ENCODE data around the gene PNP.
"Not testable (repeated sequence)": the region's sequence is repeated elsewhere in the genome, so short reads cannot be mapped to it uniquely, and the experiment has no call there.

Gene PNP

GRCh38 chr14:20493634-20494033, 24.4 kb downstream of the PNP start:
- DNase-seq: no peak

- no peak for DNase-seq
Measured at GRCh38 chr14:20494935-20495766, 25.9 kb downstream of the PNP start.

GRCh38 chr14:20498622-20499021, 29.4 kb downstream of the PNP start:
- DNase-seq: no peak

DNA sequence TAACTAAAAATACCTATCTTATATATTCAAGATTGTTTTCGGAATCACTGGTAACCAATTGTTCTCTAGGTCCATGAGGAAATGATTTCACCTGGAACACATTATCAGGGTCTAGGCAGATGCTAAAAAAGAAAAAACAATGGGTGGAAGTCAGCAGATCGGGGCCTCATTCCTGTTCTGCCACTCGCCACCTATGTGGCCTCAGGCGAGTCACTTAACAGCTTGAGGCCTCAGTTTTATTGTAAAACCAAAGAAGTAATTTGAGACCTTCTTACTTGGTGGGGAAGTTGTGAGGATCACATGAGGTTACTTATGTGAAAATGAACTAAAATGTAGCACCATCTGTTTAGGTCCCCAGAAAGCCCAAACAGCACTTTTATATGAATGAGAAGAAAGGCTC, 29.9 kb downstream of the PNP start:
- no peak for DNase-seq

DNA sequence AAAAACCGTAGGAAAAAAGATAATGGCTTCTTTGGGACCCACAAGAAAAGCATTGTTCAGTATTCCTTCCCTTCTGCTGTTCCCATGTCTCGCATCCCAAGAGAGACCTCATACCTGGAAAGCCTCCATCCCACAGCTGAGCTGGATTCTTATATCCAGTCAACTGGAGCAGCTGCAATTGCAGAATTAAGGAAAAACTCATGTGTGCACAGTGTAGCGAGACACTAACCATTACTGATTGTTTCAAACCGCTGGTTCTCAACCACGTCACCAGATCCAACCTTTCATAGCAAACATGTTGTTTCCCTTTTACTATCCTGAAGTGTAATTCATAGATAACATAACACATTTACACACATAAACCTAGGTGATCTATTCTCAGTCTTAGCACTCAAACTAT, 30.7 kb downstream of the PNP start:
- no peak for DNase-seq

- DNase-seq: no peak
Measured at GRCh38 chr14:20501346-20501745, 32.1 kb downstream of the PNP start.

DNA sequence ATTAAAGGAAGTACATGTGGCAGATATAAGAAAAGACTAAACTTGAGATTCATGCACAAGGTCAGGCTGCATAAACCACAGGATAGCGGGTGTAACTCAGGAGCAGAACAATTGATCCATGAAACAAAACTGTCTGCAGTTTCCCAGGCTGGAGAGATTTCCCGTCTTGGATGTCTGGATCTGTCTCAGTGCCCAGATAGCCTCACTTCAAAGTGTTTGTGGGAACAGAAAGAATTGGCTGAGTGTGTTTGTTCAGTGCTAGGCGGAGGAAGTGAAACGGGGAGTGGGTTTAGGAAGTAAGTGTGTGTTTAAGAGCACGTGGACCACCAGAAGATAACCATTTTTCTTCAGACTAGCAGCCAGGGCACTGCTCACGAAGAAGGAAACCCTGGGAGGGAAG, 34.7 kb downstream of the PNP start:
- DNase-seq: no peak

- DNase-seq: not testable (repeated sequence)
Measured at GRCh38 chr14:20506276-20506675, 37.1 kb downstream of the PNP start.

GRCh38 chr14:20506752-20507151, 37.5 kb downstream of the PNP start:
- not testable (repeated sequence) for DNase-seq

DNA sequence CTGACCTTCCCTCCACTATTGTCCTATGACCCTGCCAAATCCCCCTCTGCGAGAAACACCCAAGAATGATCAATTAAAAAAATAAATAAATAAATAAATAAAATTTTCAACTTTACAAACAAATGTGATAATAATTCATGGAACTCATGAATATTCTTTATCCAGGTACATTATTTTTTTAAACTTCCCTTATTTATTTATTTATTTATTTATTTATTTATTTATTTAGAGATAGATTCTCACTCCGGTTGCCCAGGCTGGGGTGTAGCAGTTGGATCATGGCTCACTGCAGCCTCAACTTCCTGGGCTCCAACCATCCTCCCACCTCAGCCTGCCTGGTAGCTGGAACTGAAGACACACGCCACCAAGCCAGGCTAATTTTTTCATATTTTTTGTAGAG, 38.3 kb downstream of the PNP start:
- not testable (repeated sequence) for DNase-seq

DNA sequence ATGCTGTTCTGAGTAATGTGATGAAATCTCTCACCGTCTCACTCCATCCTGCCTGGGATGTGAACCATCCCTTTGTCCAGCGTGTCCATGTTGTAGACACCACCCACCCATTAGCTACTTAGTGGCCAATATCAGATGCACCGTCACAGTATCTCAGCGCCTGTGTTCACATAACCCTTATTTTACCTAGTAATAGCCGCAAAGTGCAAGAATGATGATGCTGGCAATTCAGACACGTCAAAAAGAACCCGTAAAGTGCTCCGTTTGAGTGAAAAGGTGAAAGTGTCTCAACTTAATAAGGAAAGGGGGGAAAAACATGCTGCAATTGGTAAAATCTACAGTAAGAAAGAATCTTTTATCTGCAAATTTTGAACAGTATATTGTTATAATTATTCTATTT, 39.2 kb downstream of the PNP start:
- DNase-seq: no peak

- DNase-seq: no peak
Measured at GRCh38 chr14:20512177-20512905, 43.1 kb downstream of the PNP start.

DNA sequence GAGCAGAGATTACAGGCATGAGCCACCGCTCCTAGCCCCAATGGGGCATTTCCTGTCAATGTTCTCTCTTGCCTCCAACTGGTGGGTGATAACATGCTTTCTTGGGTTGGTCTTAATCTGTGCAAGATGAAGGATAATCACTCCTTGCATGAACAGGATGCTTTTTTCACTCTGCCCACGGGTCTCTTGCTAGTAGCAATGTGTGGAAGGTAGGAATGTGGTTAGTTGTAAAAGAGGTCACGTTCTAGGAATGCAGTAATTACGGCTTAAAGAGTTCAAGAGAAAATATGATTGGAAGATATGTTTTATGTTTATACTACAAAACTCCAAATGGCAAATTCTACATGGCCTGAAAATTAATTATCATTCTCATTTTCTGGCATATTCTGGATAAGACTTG, 46.6 kb downstream of the PNP start:
- no peak for DNase-seq

DNA sequence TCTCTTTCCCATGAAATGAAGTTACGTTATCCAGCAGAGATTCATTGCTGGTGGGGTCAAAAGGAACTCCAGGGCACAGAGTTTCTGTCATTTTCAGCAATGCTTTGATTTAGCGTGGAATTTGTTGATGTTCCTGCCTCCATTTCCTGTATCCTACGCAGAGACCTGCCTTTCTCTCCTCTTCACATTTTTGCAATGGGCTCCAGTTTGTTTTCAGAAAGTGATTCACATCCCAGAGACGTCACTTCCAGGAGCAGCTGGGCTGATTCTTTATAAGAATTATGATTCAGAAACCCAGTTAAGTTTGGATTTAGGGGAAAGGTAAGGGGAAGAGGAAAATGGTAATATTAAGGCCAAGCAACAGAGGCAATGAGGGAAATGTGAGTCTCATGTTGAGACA, 47.7 kb downstream of the PNP start:
- no peak for DNase-seq

- DNase-seq: no peak
Measured at GRCh38 chr14:20522332-20522731, 53.1 kb downstream of the PNP start.

DNA sequence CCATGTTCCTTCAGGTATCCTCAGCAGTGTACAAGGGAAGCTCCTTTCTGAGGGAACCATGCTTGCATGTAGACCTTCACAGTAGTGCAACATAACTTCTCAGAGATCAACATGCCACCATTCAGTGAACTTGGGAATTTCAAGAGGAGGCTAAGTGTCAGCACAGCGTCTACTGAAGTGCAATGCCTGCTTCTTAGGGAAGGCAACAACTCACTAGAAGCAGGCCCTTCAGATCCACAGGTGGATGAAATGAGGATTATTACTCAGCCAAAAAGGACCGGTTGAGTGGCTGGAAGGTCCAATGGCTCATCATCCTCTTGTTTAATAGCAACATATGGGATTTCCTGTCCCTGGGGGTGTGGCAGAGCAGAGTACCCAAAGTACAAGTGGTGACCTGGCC, 54.8 kb downstream of the PNP start:
- no peak for DNase-seq

Data from COR-L47 (cell line).